HL-60/S4 (cell line): ENCODE data around the gene MRPS15.

Experiments
- in situ Hi-C: fragments of 300-500 bp; cut with MboI; formaldehyde crosslinking; loops from 2 replicates; pipeline ENCODE4 v1.14.3; 2022; ENCODE audit warnings: low sequenced_read_pairs

Gene MRPS15

GRCh38 chr1:36432616-36433015 lies 31.6 kb downstream of the MRPS15 start:
- in situ Hi-C loops, result no loop called here

DNA sequence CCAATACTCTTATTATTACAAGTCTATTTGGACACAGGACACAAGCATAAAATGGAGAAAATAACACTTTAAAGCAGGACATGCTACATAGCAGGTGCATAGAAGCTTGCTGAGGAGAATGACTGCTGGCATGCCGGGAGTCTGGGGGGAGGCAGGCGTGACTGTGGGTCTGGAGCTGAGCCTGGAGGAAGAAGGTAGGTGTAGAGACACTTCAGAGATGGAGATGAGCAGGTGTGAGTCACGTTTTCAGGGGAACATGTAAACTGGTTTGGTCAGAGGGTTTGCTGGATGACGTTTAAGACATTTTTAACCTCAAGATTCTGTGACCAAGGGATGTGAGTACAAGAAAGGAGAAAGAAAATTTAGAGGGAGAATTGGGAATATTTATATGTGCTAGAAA lies 38.4 kb downstream of the MRPS15 start:
- in situ Hi-C loops, result no loop called here

DNA sequence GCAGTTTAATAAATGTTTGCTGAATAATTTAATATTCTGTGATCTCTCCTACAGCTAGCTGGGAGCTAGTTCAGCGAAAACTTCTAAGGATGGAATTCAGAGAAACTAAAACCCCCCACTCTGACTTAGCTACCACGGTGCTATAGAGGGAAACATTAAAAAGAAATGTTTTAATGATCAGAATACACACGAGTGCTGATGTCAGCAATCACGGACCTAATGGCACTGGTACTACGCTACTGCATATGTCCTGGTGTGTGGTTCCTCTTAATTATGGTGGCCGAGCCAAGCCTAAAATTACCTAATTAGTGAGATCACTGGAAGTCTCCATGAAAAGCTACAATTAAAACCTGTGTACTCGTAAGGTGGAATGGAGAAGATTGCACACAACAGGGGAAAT lies 42.5 kb downstream of the MRPS15 start:
- in situ Hi-C loops, result loop anchor here (5.0 kb wide), 1 partner anchor 74 kb away; no protein-coding TSS in a partner anchor

DNA sequence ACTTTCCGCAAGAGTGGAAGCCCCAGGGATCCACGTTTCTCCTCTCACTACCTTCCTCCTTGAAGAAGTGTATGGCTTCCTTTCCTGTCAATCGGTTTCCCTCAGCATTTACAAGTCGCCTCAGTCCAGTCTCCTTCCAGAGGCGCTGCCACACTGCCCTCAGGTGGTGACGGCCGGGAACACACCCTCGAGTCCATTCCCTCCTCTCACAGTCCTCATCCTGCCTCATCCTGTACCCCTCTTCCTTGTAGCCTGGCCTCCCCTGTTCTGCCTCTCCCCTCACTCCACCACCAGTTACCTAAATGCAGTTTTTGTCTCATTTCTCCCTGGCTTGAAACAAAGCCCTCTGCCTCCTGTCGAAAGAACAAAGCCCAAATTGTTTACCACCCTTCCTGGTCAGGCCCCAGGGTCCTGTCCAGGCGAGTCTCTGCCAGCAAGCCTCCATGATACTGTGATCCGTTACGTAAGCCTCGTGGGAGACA lies 43.3 kb downstream of the MRPS15 start:
- in situ Hi-C loops, result loop anchor here (5.0 kb wide), 1 partner anchor 74 kb away; no protein-coding TSS in a partner anchor

DNA sequence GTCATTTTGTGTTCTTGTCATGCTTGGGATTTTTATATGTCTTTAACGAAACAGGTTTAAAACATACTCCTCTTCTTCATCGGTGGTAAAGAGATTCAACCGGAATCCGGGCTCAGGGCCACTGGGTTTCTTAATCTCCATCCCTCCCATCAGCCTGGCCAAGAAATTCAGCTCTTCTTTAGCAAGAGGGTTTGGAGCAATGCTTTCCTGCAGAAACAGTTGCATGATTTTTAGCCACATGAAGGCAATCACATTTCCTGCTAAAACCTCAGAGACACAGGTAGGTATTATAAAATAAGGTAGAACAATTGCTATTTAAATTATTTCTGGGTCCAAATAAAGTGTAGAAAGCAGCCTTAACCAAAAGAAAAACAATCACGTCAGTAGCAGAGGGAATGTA lies 43.8 kb downstream of the MRPS15 start:
- in situ Hi-C loops, result loop anchor here (5.0 kb wide), 1 partner anchor 73 kb away; no protein-coding TSS in a partner anchor

DNA sequence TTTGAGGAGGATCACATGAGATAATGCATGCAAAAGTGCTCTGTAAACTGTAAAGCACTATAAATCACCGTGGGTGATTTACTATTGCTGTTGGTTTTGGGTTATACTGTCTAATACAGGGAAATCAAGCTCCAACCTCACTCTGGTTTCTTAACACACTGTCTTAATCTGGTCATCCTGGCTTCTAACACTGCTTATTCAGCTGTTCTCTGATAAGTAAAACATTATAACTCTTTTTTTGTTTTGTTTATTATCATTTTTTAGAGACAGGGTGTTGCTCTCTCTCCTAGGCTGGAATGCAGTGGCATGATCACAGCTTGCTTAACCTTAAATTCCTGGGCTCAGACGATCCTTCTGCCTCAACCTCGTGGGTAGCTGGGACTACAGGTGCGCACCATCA lies 44.6 kb downstream of the MRPS15 start:
- in situ Hi-C loops, result loop anchor here (10.0 kb wide), 1 partner anchor 315 kb away; no protein-coding TSS in a partner anchor

DNA sequence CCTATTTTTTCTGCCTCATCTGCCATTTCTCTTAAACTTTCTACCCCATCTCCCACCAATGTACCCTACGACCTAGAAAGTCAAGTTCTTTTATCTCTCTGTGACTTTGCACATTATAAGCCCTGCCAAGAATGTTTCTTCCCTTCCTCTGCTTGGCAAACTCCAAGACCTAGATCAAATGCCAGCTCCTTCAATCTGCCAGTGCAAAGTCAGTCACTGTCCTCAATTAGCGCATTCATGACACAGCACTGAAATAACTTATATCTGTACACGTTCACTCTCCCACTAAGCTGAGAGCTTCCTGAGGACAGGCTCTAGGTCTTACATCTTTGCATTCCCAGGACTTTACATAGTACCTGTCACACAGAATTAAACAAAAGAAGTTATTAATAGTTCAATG lies 45.0 kb downstream of the MRPS15 start:
- in situ Hi-C loops, result loop anchor here (10.0 kb wide), 1 partner anchor 314 kb away; no protein-coding TSS in a partner anchor

- in situ Hi-C loops, result loop anchor here (10.0 kb wide), 1 partner anchor 313 kb away; no protein-coding TSS in a partner anchor
These were observed 46.3 kb downstream of the MRPS15 start for GRCh38 chr1:36417931-36418330.

- in situ Hi-C loops, result loop anchor here (10.0 kb wide), 1 partner anchor 311 kb away; no protein-coding TSS in a partner anchor
These were observed 48.4 kb downstream of the MRPS15 start for GRCh38 chr1:36415661-36416326.

GRCh38 chr1:36414384-36414783 lies 49.8 kb downstream of the MRPS15 start:
- in situ Hi-C loops, result loop anchor here (10.0 kb wide), 1 partner anchor 310 kb away; no protein-coding TSS in a partner anchor

- in situ Hi-C loops, result loop anchor here (10.0 kb wide), 1 partner anchor 307 kb away; no protein-coding TSS in a partner anchor
These were observed 52.2 kb downstream of the MRPS15 start for GRCh38 chr1:36411674-36412648.

GRCh38 chr1:36408479-36408878 lies 55.7 kb downstream of the MRPS15 start:
- in situ Hi-C loops, result no loop called here

- in situ Hi-C loops, result no loop called here
These were observed 57.7 kb downstream of the MRPS15 start for GRCh38 chr1:36406440-36406839.
